GM12878 (cell line): ENCODE results near the gene CHMP4B.

Experiments
- ATF2 ChIP-seq: IDR thresholded peaks from 2 replicates; pipeline ENCODE4 v1.6.1; 2012; ENCODE audit warnings: low read length, inconsistent platforms
- CBFB ChIP-seq: IDR thresholded peaks from 2 replicates; pipeline ENCODE4 v1.6.1; 2016; ENCODE audit warnings: antibody characterized with exemption, low read depth
- CBX5 ChIP-seq: sonication (generic); IDR thresholded peaks from 2 replicates; pipeline ENCODE4 v1.6.1; 2016; ENCODE audit warnings: low read depth, moderate library complexity, mild to moderate bottlenecking, inconsistent platforms
- CEBPB ChIP-seq, 2 experiments: fragments of 150-350 bp in 1 of 2; IDR thresholded peaks; 2 replicates each; pipeline ENCODE4 v1.6.1; 2012 to 2014; ENCODE audit warnings: low read depth in 2 of 2, low read length in 2 of 2, borderline replicate concordance in 1 of 2, inconsistent platforms in 1 of 2
- CTCF ChIP-seq, 3 experiments: IDR thresholded peaks in 2 of 3; conservative IDR thresholded peaks in 1 of 3; 2 replicates each; pipeline ENCODE4 v1.5.1; 2011; ENCODE audit warnings: low read depth in 3 of 3, low read length in 3 of 3, mild to moderate bottlenecking in 3 of 3, control low read depth in 2 of 3, moderate library complexity in 2 of 3, inconsistent platforms in 1 of 3, mixed read lengths in 1 of 3; ENCODE audit not compliant: control insufficient read depth in 2 of 3, insufficient read depth in 1 of 3; ENCODE audit errors: extremely low read depth in 1 of 3
- GABPA ChIP-seq: IDR thresholded peaks from 2 replicates; pipeline ENCODE4 v1.6.1; 2014; ENCODE audit warnings: antibody characterized with exemption, low read depth, mild to moderate bottlenecking, inconsistent platforms
- HDGF ChIP-seq: fragments of 450-650 bp; IDR thresholded peaks from 2 replicates; pipeline ENCODE4 v1.6.1; 2016; ENCODE audit warnings: antibody characterized with exemption
- HSF1 ChIP-seq: fragments of 150-350 bp; IDR thresholded peaks from 2 replicates; pipeline ENCODE4 v1.6.1; 2014; ENCODE audit warnings: mild to moderate bottlenecking, low read depth, low read length
- MXI1 ChIP-seq: fragments of 150-350 bp; IDR thresholded peaks from 2 replicates; pipeline ENCODE4 v1.6.1; 2011; ENCODE audit warnings: low read depth, mild to moderate bottlenecking, inconsistent platforms, low read length, improper control_type of control experiment
- NFXL1 ChIP-seq: fragments of 450-650 bp; IDR thresholded peaks from 2 replicates; pipeline ENCODE4 v1.6.1; 2017; ENCODE audit warnings: antibody characterized with exemption, mild to moderate bottlenecking, borderline replicate concordance
- POLR2A ChIP-seq: IDR thresholded peaks from 2 replicates; pipeline ENCODE4 v1.6.1; 2011; ENCODE audit warnings: low read depth, mild to moderate bottlenecking, low read length
- RFX5 ChIP-seq: IDR thresholded peaks from 2 replicates; pipeline ENCODE4 v1.6.1; 2011; ENCODE audit warnings: low read depth, low read length, improper control_type of control experiment
- TCF12 ChIP-seq: IDR thresholded peaks from 2 replicates; pipeline ENCODE4 v1.6.1; 2011; ENCODE audit warnings: low read depth, mild to moderate bottlenecking, low read length

- TF ChIP-seq HSF1 (no peak), CTCF (IDR thresholded peaks at IDR 0.05 in 2 of 3, conservative IDR thresholded peaks at IDR 0.05 in 1 of 3; ENCODE audit: control insufficient read depth in 2 of 3, extremely low read depth in 1 of 3, insufficient read depth in 1 of 3, low read depth in 3 of 3, low read length in 3 of 3) (no peak), CBX5 (no peak), TCF12 (no peak), ATF2 (no peak), NFXL1 (no peak), POLR2A (no peak), HDGF (no peak), MXI1 (no peak), GABPA (no peak), CEBPB (IDR thresholded peaks at IDR 0.05; ENCODE audit: borderline replicate concordance in 1 of 2, low read depth in 2 of 2, low read length in 2 of 2) (no peak), RFX5 (no peak), CBFB (no peak)
Observed at GRCh38 chr20:33761698-33762250, 49.4 kb upstream of the CHMP4B start.
